Breast epithelium (tissue), 4 donors: ENCODE measurements around the gene TMEM91. TPM values are rescaled to one million over a fixed set of nuclear protein-coding genes. Genes with fewer than 3 reads are reported as not detected.
A peak's percentile ranks its signal among the peaks of the same experiment; 100 is the strongest.

ENCODE experiments used
- DNase-seq, 2 donors: peaks; one replicate each; pipeline ENCODE4 v3.0.0-alpha.2; 2019; ENCODE audit warnings: low spot score in 2 of 2
- H3K27ac ChIP-seq, 2 donors: fragments of 200-600 bp; sonication (generic) in 1 of 2; one replicate each; pipeline ENCODE4 v1.5.1; 2016 to 2019; ENCODE audit warnings: mild to moderate bottlenecking in 1 of 2
- H3K27me3 ChIP-seq, 2 donors: fragments of 200-600 bp; sonication (generic) in 1 of 2; one replicate each; pipeline versions ENCODE4 v1.5.1 to v1.6.0; 2017 to 2019; ENCODE audit warnings: control low read depth in 1 of 2, mild to moderate bottlenecking in 1 of 2
- H3K36me3 ChIP-seq: fragments of 200-600 bp; one replicate; pipeline ENCODE4 v1.5.1; 2019
- H3K4me1 ChIP-seq, 2 donors: fragments of 200-600 bp; sonication (generic); one replicate each; pipeline ENCODE4 v1.5.1; 2016 to 2019; ENCODE audit warnings: control low read depth in 1 of 2
- H3K4me3 ChIP-seq, 3 donors: fragments of 200-600 bp; sonication (generic); 1 replicate in 2 of 3; 2 replicates in 1 of 3; pipeline ENCODE4 v1.5.1; 2016 to 2019; ENCODE audit warnings: mild to moderate bottlenecking in 3 of 3, moderate library complexity in 2 of 3
- H3K9me3 ChIP-seq, 2 donors: fragments of 200-600 bp; sonication (generic) in 1 of 2; one replicate each; pipeline ENCODE4 v1.5.1; 2016 to 2019; ENCODE audit warnings: control low read depth in 1 of 2
- POLR2A ChIP-seq: fragments of 450-650 bp; IDR thresholded peaks from one replicate; pipeline ENCODE4 v1.6.1; 2016; ENCODE audit warnings: antibody characterized with exemption, mild to moderate bottlenecking, moderate library complexity
- POLR2AphosphoS5 ChIP-seq, 3 donors: sonication (generic); formaldehyde crosslinking; IDR thresholded peaks; one replicate each; pipeline ENCODE4 v1.6.1; 2017; ENCODE audit warnings: antibody characterized with exemption in 3 of 3
- intact Hi-C: fragments of 100-400 bp; cut with DNase I; formaldehyde crosslinking; loops from one replicate; pipeline ENCODE4 v1.15.1; 2023; ENCODE audit warnings: low total_unique reads
- total RNA-seq, 3 donors: library from RNA; depleted of rRNA; stranded (reverse); fragments of >200 nt; gene quantifications; one replicate each; pipeline ENCODE4 v1.1.0, GENCODE V29; 2016
- TF ChIP-seq, protein P1 (sequence below), 3 donors: fragments of 450-650 bp; IDR thresholded peaks; one replicate each; pipeline ENCODE4 v1.5.1; 2016 to 2017; ENCODE audit warnings: antibody characterized with exemption in 3 of 3, mild to moderate bottlenecking in 3 of 3, moderate library complexity in 3 of 3

The TMEM91 gene
- total RNA-seq, 3 donors from 2014 or later: 15.7 to 29.2 (median 17.0) TPM

DNA sequence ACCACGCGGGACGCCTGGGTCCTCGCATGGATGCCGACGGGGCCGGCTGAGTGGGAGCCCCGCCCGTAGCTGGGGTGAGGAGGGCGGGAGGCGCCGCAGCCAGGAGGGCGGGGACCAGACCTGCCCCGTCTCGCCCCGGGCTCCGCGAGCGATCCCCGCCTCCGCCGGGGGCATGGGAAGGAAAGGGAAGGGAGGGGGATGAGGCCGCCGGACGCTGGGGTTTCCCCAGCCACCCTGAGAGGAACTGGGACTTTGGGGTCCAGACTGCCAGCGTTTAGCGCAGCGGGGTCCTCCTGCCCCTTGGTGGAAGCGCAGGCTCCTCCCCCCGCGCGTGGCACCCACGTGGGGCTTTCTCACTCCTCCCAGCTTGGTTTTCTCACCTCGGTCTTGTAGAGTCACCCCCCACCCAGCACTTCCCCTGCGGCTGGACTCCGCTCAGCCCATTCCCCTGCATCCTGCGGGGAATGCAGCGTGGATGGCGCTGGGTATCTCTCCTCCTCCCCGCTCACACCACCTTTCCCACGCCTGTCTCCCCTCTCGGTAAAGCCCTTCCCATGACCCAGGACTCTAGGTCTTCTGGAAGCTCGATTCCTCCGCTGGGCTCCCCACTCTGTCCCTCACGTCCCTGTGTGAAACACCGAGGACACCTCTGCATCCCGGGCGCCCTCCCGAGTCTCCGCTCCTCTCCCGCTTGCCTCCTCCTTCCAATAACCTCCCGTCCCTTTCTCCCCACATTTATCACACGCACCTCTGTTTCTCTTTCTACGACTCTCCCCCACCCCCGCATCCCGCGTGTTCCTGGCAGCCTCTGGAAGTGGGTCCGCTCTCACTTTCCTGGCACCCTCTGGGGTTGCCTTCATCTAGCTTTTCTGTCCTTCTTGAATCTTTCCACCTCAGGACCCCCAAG is 24.7 kb upstream of the TMEM91 start:
- intact Hi-C loops: no loop called here
- H3K27me3 ChIP-seq: no peaks in the 10 kb centered on the region

DNA sequence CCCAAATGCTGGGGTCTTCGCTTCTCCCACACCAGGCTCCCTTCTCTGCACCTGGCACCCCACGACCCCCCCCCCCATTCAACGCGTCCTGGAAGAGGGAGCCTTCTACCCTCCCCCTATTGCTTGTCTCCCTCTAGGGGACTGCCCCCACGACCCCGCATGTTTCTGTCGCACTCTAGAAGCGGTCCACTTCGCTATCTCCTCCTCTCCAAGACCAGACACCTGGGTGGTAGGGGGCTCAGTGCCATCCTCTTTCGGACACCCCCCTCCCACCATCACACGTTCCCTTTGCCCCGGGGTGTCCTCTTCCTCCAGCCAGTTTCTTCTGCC is 24.1 kb upstream of the TMEM91 start:
- no peaks in the 10 kb centered on the region for H3K36me3 ChIP-seq
- intact Hi-C loops: no loop called here
- peak overlapping the region; percentile 78 to 92 for H3K27ac ChIP-seq
- H3K4me3 ChIP-seq: peak overlapping the region; percentile 82 to 97 (median 82)
- H3K4me1 ChIP-seq: peaks cover 0 to 6% of the 10 kb centered on the region in 2 donors
- DNase-seq: no peak
- no peaks in the 10 kb centered on the region for H3K27me3 ChIP-seq
- TF ChIP-seq POLR2AphosphoS5 (IDR thresholded peaks at IDR 0.05) (no peak), POLR2A (no peak)
- TF ChIP-seq, protein P1, sequence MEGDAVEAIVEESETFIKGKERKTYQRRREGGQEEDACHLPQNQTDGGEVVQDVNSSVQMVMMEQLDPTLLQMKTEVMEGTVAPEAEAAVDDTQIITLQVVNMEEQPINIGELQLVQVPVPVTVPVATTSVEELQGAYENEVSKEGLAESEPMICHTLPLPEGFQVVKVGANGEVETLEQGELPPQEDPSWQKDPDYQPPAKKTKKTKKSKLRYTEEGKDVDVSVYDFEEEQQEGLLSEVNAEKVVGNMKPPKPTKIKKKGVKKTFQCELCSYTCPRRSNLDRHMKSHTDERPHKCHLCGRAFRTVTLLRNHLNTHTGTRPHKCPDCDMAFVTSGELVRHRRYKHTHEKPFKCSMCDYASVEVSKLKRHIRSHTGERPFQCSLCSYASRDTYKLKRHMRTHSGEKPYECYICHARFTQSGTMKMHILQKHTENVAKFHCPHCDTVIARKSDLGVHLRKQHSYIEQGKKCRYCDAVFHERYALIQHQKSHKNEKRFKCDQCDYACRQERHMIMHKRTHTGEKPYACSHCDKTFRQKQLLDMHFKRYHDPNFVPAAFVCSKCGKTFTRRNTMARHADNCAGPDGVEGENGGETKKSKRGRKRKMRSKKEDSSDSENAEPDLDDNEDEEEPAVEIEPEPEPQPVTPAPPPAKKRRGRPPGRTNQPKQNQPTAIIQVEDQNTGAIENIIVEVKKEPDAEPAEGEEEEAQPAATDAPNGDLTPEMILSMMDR (IDR thresholded peaks at IDR 0.05): no peak
- H3K9me3 ChIP-seq: no peaks in the 10 kb centered on the region

More for the DNA sequence above, 24.7 kb upstream of the TMEM91 start:
- DNase-seq: no peak
- Histone ChIP-seq H3K4me3 (peak overlapping the region; percentile 82 to 97 (median 82)), H3K9me3 (no peaks in the 10 kb centered on the region), H3K27ac (peak overlapping the region; percentile 78 to 92), H3K36me3 (no peaks in the 10 kb centered on the region), H3K4me1 (peaks cover 0 to 6% of the 10 kb centered on the region in 2 donors)
- peak in 1 of 3 donors; percentile 8 for TF ChIP-seq POLR2AphosphoS5 (IDR thresholded peaks at IDR 0.05)
- TF ChIP-seq, protein P1 (IDR thresholded peaks at IDR 0.05): no peak

- peaks cover 0 to 6% of the 10 kb centered on the region in 2 donors for H3K4me1 ChIP-seq
- peak in 1 of 2 donors; percentile 46 for DNase-seq
- peak overlapping the region; percentile 78 to 92 for H3K27ac ChIP-seq
- no peaks in the 10 kb centered on the region for H3K27me3 ChIP-seq
- H3K9me3 ChIP-seq: no peaks in the 10 kb centered on the region
- no peaks in the 10 kb centered on the region for H3K36me3 ChIP-seq
- TF ChIP-seq POLR2AphosphoS5 (IDR thresholded peaks at IDR 0.05) (no peak), POLR2A (no peak)
- TF ChIP-seq, protein P1 (IDR thresholded peaks at IDR 0.05): peak in 1 of 3 donors; percentile 14
- H3K4me3 ChIP-seq: peak overlapping the region; percentile 82 to 97 (median 82)
- intact Hi-C loops: no loop called here
Measured at GRCh38 chr19:41352609-41353465, 23.5 kb upstream of the TMEM91 start.

- H3K27me3 ChIP-seq: no peaks in the 10 kb centered on the region
- intact Hi-C loops: no loop called here
- no peaks in the 10 kb centered on the region for H3K9me3 ChIP-seq
- H3K4me1 ChIP-seq: peaks cover 0 to 6% of the 10 kb centered on the region in 2 donors
- H3K4me3 ChIP-seq: peak within 1 kb of the TSS; percentile 82 to 97 (median 82)
- TF ChIP-seq POLR2A (no peak), POLR2AphosphoS5 (IDR thresholded peaks at IDR 0.05) (peak in 1 of 3 donors; percentile 12)
- TF ChIP-seq, protein P1 (IDR thresholded peaks at IDR 0.05): peak; percentile 60 to 79 (median 65)
- H3K27ac ChIP-seq: peak within 1 kb of the TSS; percentile 78 to 92
- DNase-seq: peak; percentile 57 to 78
- no peaks in the 10 kb centered on the region for H3K36me3 ChIP-seq
Measured at GRCh38 chr19:41353466-41354342, 22.6 kb upstream of the TMEM91 start, which contains the start of gene TGFB1. TGFB1 (minus strand) TSS chr19:41353922; CDS start chr19:41353044, 878 bp downstream.
